HAP-1 (cell line): Measurements from ENCODE around the gene KIF1A.
"Not testable (repeated sequence)": the region's sequence is repeated elsewhere in the genome, so short reads cannot be mapped to it uniquely, and the experiment has no call there.

ENCODE experiments used
- DNase-seq, 2 experiments: peaks; one replicate each; pipeline ENCODE4 v3.0.0-alpha.2; 2016 to 2020; ENCODE audit warnings: low spot score in 2 of 2
- H3K27me3 ChIP-seq: fragments of 250-450 bp; sonication (Bioruptor Pico); 2 replicates; pipeline ENCODE4 v1.5.1; 2020; ENCODE audit warnings: low read depth, mild to moderate bottlenecking, moderate library complexity
- H3K36me3 ChIP-seq: fragments of 250-450 bp; sonication (Bioruptor Pico); replicated peaks from 2 replicates; pipeline ENCODE4 v1.5.1; 2020; ENCODE audit warnings: mild to moderate bottlenecking
- H3K4me1 ChIP-seq: fragments of 250-450 bp; sonication (Bioruptor Pico); 2 replicates; pipeline ENCODE4 v1.5.1; 2020; ENCODE audit warnings: mild to moderate bottlenecking
- H3K4me3 ChIP-seq: fragments of 250-450 bp; sonication (Bioruptor Pico); 2 replicates; pipeline ENCODE4 v1.5.1; 2020; ENCODE audit warnings: mild to moderate bottlenecking, moderate library complexity
- H3K9me3 ChIP-seq: fragments of 250-450 bp; sonication (Bioruptor Pico); 2 replicates; pipeline ENCODE4 v1.5.1; 2020; ENCODE audit warnings: mild to moderate bottlenecking, moderate library complexity
- in situ Hi-C: fragments of 300-500 bp; cut with MboI; formaldehyde crosslinking; loops from 3 replicates; pipeline ENCODE4 v1.14.3; 2020; ENCODE audit warnings: low sequenced_read_pairs, inconsistent platforms, mixed read lengths

Gene KIF1A

DNA sequence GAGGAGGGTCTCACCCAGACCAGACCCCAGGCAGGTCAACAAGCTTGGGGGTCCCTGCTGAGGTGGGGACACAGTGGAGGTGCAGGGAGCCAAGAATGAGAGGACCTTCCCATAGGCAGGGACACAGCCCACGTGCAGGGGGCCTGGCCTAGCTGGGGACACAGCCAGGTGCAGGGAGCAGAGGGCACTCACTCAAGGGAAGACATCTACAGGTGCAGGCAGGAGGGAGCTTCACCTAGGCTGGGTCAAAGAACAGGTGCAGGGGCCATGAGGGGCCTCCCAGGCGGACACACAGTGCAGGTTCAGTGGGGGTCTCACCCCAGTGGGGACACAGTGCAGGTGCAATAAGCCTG lies 129.0 kb downstream of the KIF1A start:
- in situ Hi-C loops, DNase-seq, H3K4me3 ChIP-seq, H3K36me3 ChIP-seq, H3K4me1 ChIP-seq, H3K9me3 ChIP-seq, H3K27me3 ChIP-seq: not testable (repeated sequence)

DNA sequence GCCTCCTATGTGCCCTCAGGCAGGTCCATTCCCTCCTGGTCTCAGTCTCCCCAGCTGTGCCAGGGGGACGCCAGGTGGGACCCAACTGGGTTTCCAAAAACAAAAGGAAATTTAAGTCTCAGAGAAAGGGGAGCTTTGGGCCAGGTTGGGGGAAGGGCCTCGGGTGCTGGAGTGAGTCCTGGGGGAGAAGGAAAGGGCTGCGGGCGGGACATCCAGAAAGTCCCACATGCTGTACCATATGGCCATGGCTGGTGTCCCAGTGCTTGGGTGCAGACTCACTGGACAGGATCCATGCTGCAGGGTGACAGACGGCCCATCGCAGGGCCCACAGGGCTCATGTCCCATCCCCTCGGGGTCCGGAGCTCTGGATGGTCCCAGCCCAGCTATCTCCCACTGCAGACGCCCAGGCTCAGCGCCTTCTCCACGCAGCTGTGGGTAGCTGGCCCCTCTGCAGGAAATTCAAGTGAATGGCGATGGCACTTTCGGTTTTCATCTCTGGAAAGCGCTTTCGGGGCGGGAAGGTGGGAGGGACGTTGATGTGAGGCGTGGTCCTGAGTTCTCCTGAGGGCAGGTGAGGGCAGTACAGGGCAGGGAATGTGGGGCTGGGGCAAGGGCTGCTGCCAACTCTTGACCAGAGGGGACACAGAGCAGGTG lies 129.5 kb downstream of the KIF1A start:
- H3K36me3 ChIP-seq, H3K9me3 ChIP-seq, H3K4me3 ChIP-seq, DNase-seq, in situ Hi-C loops, H3K4me1 ChIP-seq: not testable (repeated sequence)
- H3K27me3 ChIP-seq, result peaks cover 12% of the 10 kb centered on the region

DNA sequence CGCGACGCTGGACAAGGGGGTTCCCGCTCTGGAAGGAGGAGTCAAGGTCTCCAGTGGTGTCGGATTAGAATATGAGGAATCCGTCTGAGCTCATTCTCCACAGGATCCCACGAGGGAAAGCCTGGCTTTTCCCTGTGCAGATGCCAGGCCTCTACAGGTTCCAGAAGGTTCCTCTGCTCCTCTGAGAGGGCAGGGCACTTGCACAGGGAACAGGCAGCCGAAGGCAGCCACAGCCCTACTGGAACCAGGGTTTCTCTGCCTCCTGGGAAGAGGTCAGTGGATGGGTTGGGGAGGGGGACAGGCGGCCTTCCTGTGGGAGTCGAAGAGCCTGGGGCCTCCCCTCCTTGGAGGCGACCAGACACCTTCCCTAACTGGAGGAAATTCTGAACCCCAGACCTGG lies 130.0 kb downstream of the KIF1A start:
- H3K9me3 ChIP-seq, result no peaks in the 10 kb centered on the region
- in situ Hi-C loops, result no loop called here
- H3K4me3 ChIP-seq, result no peak overlapping the region
- H3K4me1 ChIP-seq, result no peaks in the 10 kb centered on the region
- H3K27me3 ChIP-seq, result peaks cover 12% of the 10 kb centered on the region
- DNase-seq, result no peak
- H3K36me3 ChIP-seq, result no peaks in the 10 kb centered on the region

GRCh38 chr2:240688553-240688919 lies 131.5 kb downstream of the KIF1A start:
- H3K9me3 ChIP-seq, result no peaks in the 10 kb centered on the region
- H3K27me3 ChIP-seq, result peaks cover 12% of the 10 kb centered on the region
- H3K4me1 ChIP-seq, result no peaks in the 10 kb centered on the region
- no peak overlapping the region for H3K4me3 ChIP-seq
- in situ Hi-C loops, result no loop called here
- H3K36me3 ChIP-seq, result no peaks in the 10 kb centered on the region
- no peak for DNase-seq

DNA sequence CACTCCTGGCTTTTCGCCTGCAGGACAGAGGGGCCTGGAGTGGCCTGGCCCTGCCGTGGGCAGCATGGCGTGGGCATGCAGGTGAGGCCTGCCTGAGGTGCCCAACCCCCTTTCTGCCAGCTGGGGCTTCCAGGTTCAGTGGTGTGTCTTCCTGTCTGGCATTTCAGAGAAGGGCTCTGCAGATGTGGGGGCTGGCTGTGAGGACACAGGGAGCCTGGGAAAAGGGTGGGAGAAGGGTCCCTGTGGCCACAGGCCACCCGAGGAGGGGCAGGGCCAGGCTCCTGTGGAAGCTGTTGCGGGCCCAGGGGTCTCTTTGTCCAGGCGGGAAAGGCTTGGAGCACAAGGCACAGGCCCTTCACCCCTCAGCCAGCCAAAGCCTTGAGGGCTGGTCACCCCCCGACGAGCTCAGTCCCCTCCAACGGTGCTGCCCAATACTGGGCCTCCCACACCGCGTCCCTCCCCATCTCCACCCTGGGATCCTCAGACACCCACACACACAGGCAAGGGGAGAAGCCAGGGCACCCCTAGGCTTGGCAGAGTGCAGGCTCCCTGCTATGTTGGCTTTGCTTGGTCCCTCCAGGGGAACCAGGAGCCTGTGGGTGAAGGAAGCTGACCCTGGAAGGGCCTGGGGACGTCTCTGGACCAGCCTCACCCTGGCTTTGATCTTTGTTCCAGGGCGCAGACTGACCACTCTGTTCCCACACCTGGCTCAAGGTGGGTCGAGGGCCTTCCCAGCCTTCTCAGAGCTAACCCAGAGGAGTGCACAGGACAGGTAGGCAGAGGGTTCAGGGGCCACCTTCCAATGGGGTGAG lies 132.1 kb downstream of the KIF1A start:
- H3K36me3 ChIP-seq, result no peaks in the 10 kb centered on the region
- no peak for DNase-seq
- in situ Hi-C loops, result no loop called here
- peaks cover 12% of the 10 kb centered on the region for H3K27me3 ChIP-seq
- H3K4me3 ChIP-seq, result no peak overlapping the region
- H3K4me1 ChIP-seq, result no peaks in the 10 kb centered on the region
- H3K9me3 ChIP-seq, result no peaks in the 10 kb centered on the region

- in situ Hi-C loops, result no loop called here
These were observed 132.8 kb downstream of the KIF1A start for GRCh38 chr2:240687045-240687740.

GRCh38 chr2:240686460-240686859 lies 133.6 kb downstream of the KIF1A start:
- H3K4me3 ChIP-seq, result no peak overlapping the region
- no peaks in the 10 kb centered on the region for H3K4me1 ChIP-seq
- DNase-seq, result no peak
- no peaks in the 10 kb centered on the region for H3K36me3 ChIP-seq
- H3K27me3 ChIP-seq, result peaks cover 12% of the 10 kb centered on the region
- in situ Hi-C loops, result no loop called here
- H3K9me3 ChIP-seq, result no peaks in the 10 kb centered on the region

More at GRCh38 chr2:240687045-240687740, 132.8 kb downstream of the KIF1A start:
- no peaks in the 10 kb centered on the region for H3K36me3 ChIP-seq
- DNase-seq, result no peak
- no peak overlapping the region for H3K4me3 ChIP-seq
- H3K4me1 ChIP-seq, result no peaks in the 10 kb centered on the region
- peaks cover 12% of the 10 kb centered on the region for H3K27me3 ChIP-seq
- H3K9me3 ChIP-seq, result no peaks in the 10 kb centered on the region

- no peak overlapping the region for H3K4me3 ChIP-seq
- no peak for DNase-seq
- in situ Hi-C loops, result no loop called here
- H3K27me3 ChIP-seq, result peaks cover 12% of the 10 kb centered on the region
- no peaks in the 10 kb centered on the region for H3K4me1 ChIP-seq
- H3K9me3 ChIP-seq, result no peaks in the 10 kb centered on the region
- no peaks in the 10 kb centered on the region for H3K36me3 ChIP-seq
These were observed 134.1 kb downstream of the KIF1A start for GRCh38 chr2:240685771-240686371.

- H3K36me3 ChIP-seq, H3K4me3 ChIP-seq, DNase-seq, H3K4me1 ChIP-seq, in situ Hi-C loops, H3K9me3 ChIP-seq: not testable (repeated sequence)
- H3K27me3 ChIP-seq, result peaks cover 12% of the 10 kb centered on the region
These were observed 135.9 kb downstream of the KIF1A start for GRCh38 chr2:240683980-240684728.

- H3K36me3 ChIP-seq, H3K4me1 ChIP-seq, in situ Hi-C loops, H3K4me3 ChIP-seq, DNase-seq, H3K9me3 ChIP-seq: not testable (repeated sequence)
- peaks cover 12% of the 10 kb centered on the region for H3K27me3 ChIP-seq
These were observed 136.6 kb downstream of the KIF1A start for GRCh38 chr2:240683329-240683979.

DNA sequence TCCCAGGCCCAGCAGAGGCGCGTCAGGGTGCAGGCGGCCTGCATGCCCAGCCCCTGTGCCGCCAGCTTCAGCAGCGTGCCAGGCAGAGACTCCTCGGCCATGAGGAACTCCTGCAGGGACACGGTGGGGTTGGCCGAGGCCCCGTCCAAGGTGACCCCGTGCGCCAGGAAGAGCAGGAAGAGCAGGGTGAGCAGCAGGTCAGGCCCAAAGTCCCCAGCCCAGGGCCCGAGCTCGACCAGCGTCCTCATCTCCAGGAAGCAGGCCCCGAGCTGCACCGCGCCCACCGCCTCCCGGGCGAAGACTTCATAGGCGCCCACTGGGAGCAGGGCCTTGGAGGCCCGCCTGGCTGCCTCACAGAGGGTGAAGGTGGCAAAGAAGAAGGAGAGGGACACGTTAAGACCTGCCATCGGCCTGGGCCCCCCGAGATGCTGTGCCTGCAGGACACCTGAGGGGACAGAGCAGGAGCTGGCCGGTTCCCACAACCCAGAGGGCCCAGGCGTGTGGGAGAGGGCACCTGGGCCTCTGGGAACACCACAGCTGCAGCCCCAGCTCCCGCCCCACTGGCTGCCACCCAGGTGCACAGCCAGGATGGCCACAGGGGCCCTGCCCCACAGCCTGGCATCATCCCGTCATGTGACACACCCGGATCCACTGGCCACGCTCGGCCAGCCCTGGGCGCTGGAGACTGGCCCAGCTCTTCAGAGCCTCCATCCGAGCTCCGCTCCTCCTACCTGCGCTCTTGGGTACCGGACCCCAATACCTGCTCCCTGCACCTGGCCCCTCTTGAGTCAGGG lies 137.4 kb downstream of the KIF1A start, which contains the start of gene AQP12B:
TSS of gene AQP12B (minus strand) at position 455 of the 794 bp plus-strand sequence. CDS start at position 407, 48 bp downstream.
- H3K27me3 ChIP-seq, result peaks cover 12% of the 10 kb centered on the region
- H3K4me1 ChIP-seq, H3K9me3 ChIP-seq, H3K36me3 ChIP-seq, in situ Hi-C loops, DNase-seq, H3K4me3 ChIP-seq: not testable (repeated sequence)

DNA sequence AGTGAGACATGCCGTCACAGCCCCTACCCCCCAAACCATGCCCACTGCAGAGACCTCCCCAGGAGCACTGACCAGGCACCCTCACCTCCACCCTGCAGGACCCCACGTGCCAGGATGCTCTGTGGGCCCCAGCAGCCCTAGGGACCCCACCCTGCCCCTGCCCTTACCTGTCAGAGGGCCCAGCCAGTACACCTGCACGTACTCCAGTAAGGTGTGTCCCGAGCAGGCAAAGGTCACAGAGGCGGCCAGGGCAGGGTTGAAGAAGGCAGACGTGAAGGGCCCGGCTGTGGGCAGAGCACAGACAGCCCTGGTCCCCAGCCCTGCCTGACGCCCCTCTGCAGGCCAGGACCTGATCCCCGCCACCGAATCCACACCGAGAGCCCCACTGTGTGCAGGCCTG lies 139.8 kb downstream of the KIF1A start:
- H3K4me1 ChIP-seq, DNase-seq, in situ Hi-C loops, H3K27me3 ChIP-seq, H3K9me3 ChIP-seq, H3K4me3 ChIP-seq, H3K36me3 ChIP-seq: not testable (repeated sequence)
